ENCODE data around the gene EDC3. TPM values are rescaled to one million over a fixed set of nuclear protein-coding genes. Genes with fewer than 3 reads are reported as not detected.

The EDC3 gene
- total and polyA plus RNA-seq, 9 of the 15 experiments (the other 6 are each of a cell fraction or from before 2014, with no cell fraction given), result 11.7 to 63.9 (median 32.8) TPM

- Histone ChIP-seq H3K9me1 (ENCODE audit: control insufficient read depth, insufficient read depth, low read length) (no peaks in the 10 kb centered on the region), H3K4me3 (no peak overlapping the region), H3K9me3 (replicated peaks; ENCODE audit: control insufficient read depth, insufficient read depth, low read depth, low read length) (no peaks in the 10 kb centered on the region), H3K4me1 (replicated peaks in 1 of 2; ENCODE audit: control insufficient read depth in 2 of 2, insufficient read depth in 2 of 2, low read length in 2 of 2) (no peaks in the 10 kb centered on the region), H2AFZ (ENCODE audit: low read depth, low read length) (no peak overlapping the region), H3K79me2 (ENCODE audit: control insufficient read depth, insufficient read depth, low read length) (0 out of 3 replicates have a peak, but pooled peaks cover 1% of the 10 kb centered on the region), H3K36me3 (ENCODE audit: control insufficient read depth, insufficient read depth, low read length) (peaks cover 35% of the 10 kb centered on the region), H3K9ac (ENCODE audit: insufficient read depth in 1 of 2, low read depth in 2 of 2, low read length in 2 of 2) (no peak overlapping the region), H3K27ac (ENCODE audit: extremely low read depth, low read depth, low read length) (no peak overlapping the region), H4K20me1 (replicated peaks; ENCODE audit: control insufficient read depth, insufficient read depth, low read length) (no peaks in the 10 kb centered on the region), H3K27me3 (ENCODE audit: control insufficient read depth in 2 of 2, insufficient read depth in 2 of 2, low read length in 2 of 2) (no peaks in the 10 kb centered on the region), H3K4me2 (ENCODE audit: insufficient read depth, low read length) (no peak overlapping the region)
- BruUV-seq (replicated peaks), result no TSS peak
- CTCF ChIA-PET (ENCODE audit: low intra/inter-chr PET ratio), result no interaction called here
- 61% methylated on average over 1 of the region's 4 CpGs for WGBS (ENCODE audit: insufficient coverage, low coverage, missing lambda C conversion rate)
- TF ChIP-seq, protein P1, sequence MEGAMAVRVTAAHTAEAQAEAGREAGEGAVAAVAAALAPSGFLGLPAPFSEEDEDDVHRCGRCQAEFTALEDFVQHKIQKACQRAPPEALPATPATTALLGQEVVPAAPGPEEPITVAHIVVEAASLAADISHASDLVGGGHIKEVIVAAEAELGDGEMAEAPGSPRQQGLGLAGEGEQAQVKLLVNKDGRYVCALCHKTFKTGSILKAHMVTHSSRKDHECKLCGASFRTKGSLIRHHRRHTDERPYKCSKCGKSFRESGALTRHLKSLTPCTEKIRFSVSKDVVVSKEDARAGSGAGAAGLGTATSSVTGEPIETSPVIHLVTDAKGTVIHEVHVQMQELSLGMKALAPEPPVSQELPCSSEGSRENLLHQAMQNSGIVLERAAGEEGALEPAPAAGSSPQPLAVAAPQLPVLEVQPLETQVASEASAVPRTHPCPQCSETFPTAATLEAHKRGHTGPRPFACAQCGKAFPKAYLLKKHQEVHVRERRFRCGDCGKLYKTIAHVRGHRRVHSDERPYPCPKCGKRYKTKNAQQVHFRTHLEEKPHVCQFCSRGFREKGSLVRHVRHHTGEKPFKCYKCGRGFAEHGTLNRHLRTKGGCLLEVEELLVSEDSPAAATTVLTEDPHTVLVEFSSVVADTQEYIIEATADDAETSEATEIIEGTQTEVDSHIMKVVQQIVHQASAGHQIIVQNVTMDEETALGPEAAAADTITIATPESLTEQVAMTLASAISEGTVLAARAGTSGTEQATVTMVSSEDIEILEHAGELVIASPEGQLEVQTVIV (CRISPR knock-in tag; IDR thresholded peaks at IDR 0.05; ENCODE audit: borderline replicate concordance), result no peak
- no peak for TF ChIP-seq ZNF696 (CRISPR knock-in tag; conservative IDR thresholded peaks at IDR 0.05)
- TF ChIP-seq PURB (CRISPR knock-in tag; IDR thresholded peaks at IDR 0.05; ENCODE audit: low read depth), result no peak
- TF ChIP-seq CC2D1A (IDR thresholded peaks at IDR 0.05), result no peak
- no peak for TF ChIP-seq BRD4 (IDR thresholded peaks at IDR 0.05)
- no peak for TF ChIP-seq TRIM28 (IDR thresholded peaks at IDR 0.05)
- no peak for FAIRE-seq
- no peak for DNase-seq (ENCODE audit: extremely low read depth in 1 of 4, low spot score in 3 of 4)
- POLR2A ChIA-PET, result no interaction called here
- intact Hi-C loops (cut with micrococcal nuclease), result no loop called here
- no peak for ATAC-seq
- in situ Hi-C loops (cut with MboI), result no loop called here
Measured at GRCh38 chr15:74669627-74670026, 26.2 kb downstream of the EDC3 start.

All from K562 (cell line).